Spleen (tissue), 13 donors: ENCODE results near the gene PCDHGC5. TPM values are rescaled to one million over a fixed set of nuclear protein-coding genes. Genes with fewer than 3 reads are reported as not detected.

ENCODE experiments used
- DNase-seq: peaks from one replicate; pipeline ENCODE4 v3.0.0-alpha.2; 2020
- H3K27ac ChIP-seq, 8 donors: fragments of 200-600 bp; sonication (generic) in 7 of 8; 1 replicate in 4 of 8; 2 replicates in 4 of 8; pipeline versions ENCODE4 v1.5.0 to v1.8.0; 2016 to 2021; ENCODE audit warnings: inconsistent platforms in 4 of 8, mild to moderate bottlenecking in 4 of 8, moderate library complexity in 1 of 8
- H3K27me3 ChIP-seq, 7 donors: fragments of 200-600 bp; sonication (generic) in 6 of 7; replicated peaks in 1 of 7; 1 replicate in 4 of 7; 2 replicates in 3 of 7; pipeline versions ENCODE4 v1.5.0 to v1.8.0; 2016 to 2021; ENCODE audit warnings: inconsistent platforms in 3 of 7, mild to moderate bottlenecking in 1 of 7
- H3K36me3 ChIP-seq, 6 donors: fragments of 200-600 bp; sonication (generic) in 5 of 6; 1 replicate in 4 of 6; 2 replicates in 2 of 6; pipeline versions ENCODE4 v1.5.0 to v1.8.0; 2016 to 2021; ENCODE audit warnings: inconsistent platforms in 2 of 6
- H3K4me1 ChIP-seq, 6 donors: fragments of 200-600 bp; sonication (generic) in 5 of 6; 1 replicate in 3 of 6; 2 replicates in 3 of 6; pipeline versions ENCODE4 v1.5.0 to v1.8.0; 2016 to 2021; ENCODE audit warnings: inconsistent platforms in 3 of 6
- H3K4me3 ChIP-seq, 8 donors: fragments of 200-600 bp; sonication (generic) in 7 of 8; 1 replicate in 4 of 8; 2 replicates in 4 of 8; pipeline versions ENCODE4 v1.5.0 to v1.8.0; 2016 to 2021; ENCODE audit warnings: inconsistent platforms in 4 of 8, mild to moderate bottlenecking in 4 of 8, moderate library complexity in 2 of 8
- H3K9me3 ChIP-seq, 8 donors: fragments of 200-600 bp; sonication (generic) in 7 of 8; 1 replicate in 4 of 8; 2 replicates in 4 of 8; pipeline versions ENCODE4 v1.5.0 to v1.8.0; 2016 to 2021; ENCODE audit warnings: inconsistent platforms in 4 of 8
- POLR2A ChIP-seq, 3 donors: fragments of 450-650 bp; IDR thresholded peaks; one replicate each; pipeline ENCODE4 v1.5.1; 2017; ENCODE audit warnings: antibody characterized with exemption in 3 of 3, mild to moderate bottlenecking in 1 of 3
- POLR2AphosphoS5 ChIP-seq, 3 donors: sonication (generic); formaldehyde crosslinking; IDR thresholded peaks; one replicate each; pipeline ENCODE4 v1.5.1; 2017; ENCODE audit warnings: antibody characterized with exemption in 3 of 3
- WGBS, 5 donors: extraction: QIAGEN DNeasy Blood & Tissue Kit in 3 of 5; methylation state at CpG; one replicate each; pipeline versions ENCODE4 v1.1.5 to v1.1.7; 2013 to 2018; 5-methylcytosine and 5-hydroxymethylcytosine counted together
- intact Hi-C: fragments of 100-400 bp; cut with DNase I; formaldehyde crosslinking; loops from one replicate; pipeline ENCODE4 v1.15.0; 2023; ENCODE audit warnings: low total_unique reads
- long read RNA-seq, 2 donors: transcript quantifications; one replicate each; lab custom pipeline, GENCODE V29; 2026
- polyA plus RNA-seq, 3 donors: library from polyadenylated mRNA; stranded (reverse); fragments of 200-250 nt; gene quantifications; one replicate each; pipeline ENCODE4 v1.2.1, GENCODE V29; 2013
- total RNA-seq, 7 donors: library from RNA; depleted of rRNA in 3 of 7; stranded (reverse); fragments of >200 nt in 3 of 7; fragmentation: NEBNext Ultra II Directional in 4 of 7; extraction: Animal tissue kit (Norgen Biotek cat#: 25700) in 4 of 7; gene quantifications; one replicate each; pipeline versions ENCODE4 v1.1.0 to v1.2.1, GENCODE V29; 2016 to 2021
- TF ChIP-seq, protein P1 (sequence below), 11 experiments: fragments of 200-600 bp in 7 of 11; fragments of 450-650 bp in 4 of 11; sonication (generic) in 4 of 11; IDR thresholded peaks in 8 of 11; conservative IDR thresholded peaks in 3 of 11; 1 replicate in 7 of 11; 2 replicates in 4 of 11; pipeline versions ENCODE4 v1.4.0 to v1.8.0; 2016 to 2021; ENCODE audit warnings: antibody characterized with exemption in 11 of 11, inconsistent platforms in 4 of 11, mild to moderate bottlenecking in 1 of 11
- donor health status: healthy with polysubstance abuse.
- donor health status: DM: no; HTN: no; CAD: no; lungs with moderate emphysema.
- donor health status: DM: no; HTN: no; CAD: no.
- donor health status: Bipolar disorder and iron deficiency.
- donor health status: healthy.
- donor health status: DM: no; HTN: no; CAD: no.
- donor health status: DM: yes; HTN: yes; CAD: no.

PCDHGC5 gene
- total RNA-seq (1 to 10 TPM in 5 of 7 donors, under 1 TPM in 2; 0.93 to 2.5 (median 1.2) TPM), polyA plus RNA-seq (under 1 TPM in 2 of 3 donors, not detected in 1; 0.02 to 0.10 TPM)
- long read RNA-seq, donor 1 = 0 reads
- long read RNA-seq, donor 2 = 0 reads

DNA sequence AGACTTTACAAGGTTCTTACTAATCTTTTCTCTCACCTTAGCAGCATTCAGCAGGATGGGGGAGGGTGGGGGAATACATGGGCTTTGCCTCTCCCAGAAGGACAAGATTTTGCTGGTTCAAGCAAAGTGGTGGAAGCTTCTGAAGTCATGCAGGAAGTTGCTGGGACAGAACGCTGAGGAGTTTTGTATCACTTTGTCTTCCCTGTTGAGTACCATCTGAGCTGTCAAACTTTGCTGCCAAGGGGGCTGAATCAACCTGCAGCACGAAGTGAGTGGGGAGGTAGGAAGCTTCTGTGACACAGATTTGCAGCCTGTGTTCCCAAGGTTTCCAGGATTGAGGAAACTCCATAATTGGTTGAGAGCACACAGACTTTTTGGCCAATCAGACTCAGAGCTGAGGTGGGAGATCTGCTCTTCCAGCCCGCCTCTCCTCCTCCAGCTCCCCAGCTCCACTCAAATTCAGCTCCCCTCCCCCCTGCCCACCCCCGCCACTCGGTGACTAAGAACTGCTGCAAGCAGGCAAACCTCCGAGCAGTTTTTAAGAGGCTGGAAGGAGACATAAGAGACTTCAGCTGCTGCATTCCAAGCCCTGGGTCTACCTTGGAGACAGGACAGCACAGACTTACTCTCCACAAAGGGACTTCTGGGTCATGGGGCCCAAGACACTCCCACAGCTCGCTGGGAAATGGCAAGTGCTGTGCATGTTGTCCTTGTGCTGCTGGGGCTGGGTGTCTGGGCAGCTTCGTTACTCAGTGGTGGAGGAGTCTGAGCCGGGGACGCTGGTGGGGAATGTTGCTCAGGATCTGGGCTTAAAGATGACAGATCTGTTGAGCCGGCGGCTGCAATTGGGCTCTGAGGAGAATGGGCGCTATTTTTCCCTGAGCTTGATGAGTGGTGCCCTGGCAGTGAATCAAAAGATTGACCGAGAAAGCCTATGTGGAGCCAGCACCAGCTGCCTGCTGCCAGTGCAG, at the start of gene PCDHGC5:
TSS of gene PCDHGC5 (plus strand) at position 491 of the 971 bp plus-strand sequence. CDS start at position 651, 160 bp downstream.
- intact Hi-C loops = no loop called here
- H3K27ac ChIP-seq = no peak within 1 kb of the TSS
- H3K4me1 ChIP-seq = peaks cover 3 to 54% (median 34%) of the 10 kb centered on the region in 6 donors
- peaks cover 0 to 12% (median 0%) of the 10 kb centered on the region in 6 donors for H3K36me3 ChIP-seq
- 76 to 85% (median 80%) methylated on average over 14 of the region's 14 CpGs for WGBS, 5 donors
- H3K27me3 ChIP-seq = peaks cover 0 to 97% (median 34%) of the 10 kb centered on the region in 7 donors
- DNase-seq = no peak
- H3K9me3 ChIP-seq = no peaks in the 10 kb centered on the region
- H3K4me3 ChIP-seq = no peak within 1 kb of the TSS
- TF ChIP-seq POLR2A (IDR thresholded peaks at IDR 0.05) (no peak), POLR2AphosphoS5 (IDR thresholded peaks at IDR 0.05) (no peak)
- TF ChIP-seq, protein P1, sequence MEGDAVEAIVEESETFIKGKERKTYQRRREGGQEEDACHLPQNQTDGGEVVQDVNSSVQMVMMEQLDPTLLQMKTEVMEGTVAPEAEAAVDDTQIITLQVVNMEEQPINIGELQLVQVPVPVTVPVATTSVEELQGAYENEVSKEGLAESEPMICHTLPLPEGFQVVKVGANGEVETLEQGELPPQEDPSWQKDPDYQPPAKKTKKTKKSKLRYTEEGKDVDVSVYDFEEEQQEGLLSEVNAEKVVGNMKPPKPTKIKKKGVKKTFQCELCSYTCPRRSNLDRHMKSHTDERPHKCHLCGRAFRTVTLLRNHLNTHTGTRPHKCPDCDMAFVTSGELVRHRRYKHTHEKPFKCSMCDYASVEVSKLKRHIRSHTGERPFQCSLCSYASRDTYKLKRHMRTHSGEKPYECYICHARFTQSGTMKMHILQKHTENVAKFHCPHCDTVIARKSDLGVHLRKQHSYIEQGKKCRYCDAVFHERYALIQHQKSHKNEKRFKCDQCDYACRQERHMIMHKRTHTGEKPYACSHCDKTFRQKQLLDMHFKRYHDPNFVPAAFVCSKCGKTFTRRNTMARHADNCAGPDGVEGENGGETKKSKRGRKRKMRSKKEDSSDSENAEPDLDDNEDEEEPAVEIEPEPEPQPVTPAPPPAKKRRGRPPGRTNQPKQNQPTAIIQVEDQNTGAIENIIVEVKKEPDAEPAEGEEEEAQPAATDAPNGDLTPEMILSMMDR (IDR thresholded peaks at IDR 0.05 in 8 of 11, conservative IDR thresholded peaks at IDR 0.05 in 3 of 11) = no peak

DNA sequence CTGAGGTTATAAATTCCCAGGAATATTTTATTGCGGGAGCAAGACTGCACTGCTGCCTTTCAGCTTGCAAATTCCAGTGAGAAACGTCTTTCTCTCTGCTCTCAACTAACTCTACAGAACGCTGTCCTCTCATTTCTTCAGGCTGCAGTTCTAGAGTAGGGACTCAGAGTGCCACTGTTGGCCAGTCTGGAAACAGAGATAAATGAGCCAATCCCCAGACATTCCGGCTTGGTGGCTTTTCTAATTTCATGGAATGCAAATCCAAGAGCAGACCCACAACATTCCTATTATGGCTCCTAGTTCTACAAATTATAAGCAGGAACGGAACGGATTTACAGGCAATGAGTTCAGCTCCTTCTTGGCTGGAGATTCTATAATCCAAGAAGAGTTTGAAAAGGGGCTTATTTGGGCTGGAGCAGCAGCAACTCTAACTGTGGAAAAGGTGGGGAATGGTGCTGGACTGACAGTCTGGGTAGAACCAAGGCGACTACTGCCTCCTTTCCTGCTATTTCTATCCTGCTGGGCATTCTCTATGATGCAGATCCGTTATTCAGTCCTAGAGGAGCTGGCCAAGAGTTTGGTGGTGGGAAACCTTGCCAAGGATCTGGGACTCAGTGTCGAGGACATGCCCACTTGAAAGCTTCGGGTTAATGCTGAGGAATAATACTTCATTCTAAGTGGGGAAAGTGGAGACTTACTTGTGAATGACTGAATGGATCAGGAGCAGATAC, 49.3 kb upstream of the PCDHGC5 start:
- no peak for DNase-seq
- H3K36me3 ChIP-seq = no peaks in the 10 kb centered on the region
- TF ChIP-seq POLR2AphosphoS5 (IDR thresholded peaks at IDR 0.05) (no peak), POLR2A (IDR thresholded peaks at IDR 0.05) (no peak)
- TF ChIP-seq, protein P1 (IDR thresholded peaks at IDR 0.05 in 8 of 11, conservative IDR thresholded peaks at IDR 0.05 in 3 of 11) = no peak
- H3K27me3 ChIP-seq = no peaks in the 10 kb centered on the region
- peaks cover 0 to 92% (median 70%) of the 10 kb centered on the region in 8 donors for H3K9me3 ChIP-seq
- intact Hi-C loops = no loop called here
- H3K27ac ChIP-seq = no peak overlapping the region
- 65 to 71% (median 69%) methylated on average over 10 of the region's 10 CpGs for WGBS, 5 donors
- no peaks in the 10 kb centered on the region for H3K4me1 ChIP-seq
- H3K4me3 ChIP-seq = no peak overlapping the region

DNA sequence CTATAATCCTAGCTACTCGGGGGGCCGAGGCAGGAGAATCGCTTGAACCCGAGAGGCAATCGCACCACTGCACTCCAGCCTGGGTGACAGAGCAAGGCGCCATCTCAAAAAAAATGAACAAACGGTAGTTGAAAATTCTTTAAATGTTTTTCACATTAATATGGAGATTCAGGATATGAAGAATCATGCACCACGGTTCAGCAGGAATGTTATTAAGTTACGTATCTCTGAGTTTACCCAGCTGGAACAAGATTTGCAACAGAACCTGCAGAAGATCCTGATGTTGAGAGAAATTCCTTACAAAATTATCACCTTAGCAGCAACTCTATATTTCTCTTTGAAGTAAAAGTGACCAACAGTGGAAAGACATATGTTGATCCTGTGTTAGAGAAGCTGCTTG, 48.5 kb upstream of the PCDHGC5 start:
- 92 to 95% (median 94%) methylated on average over 9 of the region's 9 CpGs for WGBS, 5 donors

More for the DNA sequence above, 48.5 kb upstream of the PCDHGC5 start:
- Histone ChIP-seq H3K4me1 (no peaks in the 10 kb centered on the region), H3K27me3 (no peaks in the 10 kb centered on the region), H3K4me3 (no peak overlapping the region), H3K27ac (no peak overlapping the region), H3K9me3 (peaks cover 0 to 92% (median 65%) of the 10 kb centered on the region in 8 donors), H3K36me3 (no peaks in the 10 kb centered on the region)
- intact Hi-C loops = no loop called here
- no peak for DNase-seq
- no peak for TF ChIP-seq POLR2A (IDR thresholded peaks at IDR 0.05)
- no peak for TF ChIP-seq POLR2AphosphoS5 (IDR thresholded peaks at IDR 0.05)
- TF ChIP-seq, protein P1 (IDR thresholded peaks at IDR 0.05 in 8 of 11, conservative IDR thresholded peaks at IDR 0.05 in 3 of 11) = no peak
